MM.1S (cell line): Measurements from ENCODE around the gene IVNS1ABP.

Experiments
- DNase-seq: peaks from one replicate; pipeline ENCODE4 v3.0.0-alpha.2; 2015
- H2AFZ ChIP-seq: fragments of 300-600 bp; sonication (generic); 2 replicates; pipeline ENCODE4 v1.6.0; 2016; ENCODE audit warnings: antibody characterized with exemption, low read length
- H3F3A ChIP-seq: fragments of 300-600 bp; sonication (generic); 2 replicates; pipeline ENCODE4 v1.6.1; 2016; ENCODE audit warnings: mild to moderate bottlenecking, antibody characterized with exemption, low read length, moderate library complexity, mixed read lengths; ENCODE audit not compliant: insufficient read depth
- H3K27ac ChIP-seq: fragments of 300-600 bp; sonication (generic); 2 replicates; pipeline ENCODE4 v1.5.1; 2016; ENCODE audit warnings: mild to moderate bottlenecking, low read length
- H3K27me3 ChIP-seq: fragments of 300-600 bp; sonication (generic); replicated peaks from 2 replicates; pipeline ENCODE4 v1.6.0; 2016; ENCODE audit warnings: low read length; ENCODE audit not compliant: insufficient read depth
- H3K36me3 ChIP-seq: fragments of 300-600 bp; sonication (generic); replicated peaks from 2 replicates; pipeline ENCODE4 v1.6.1; 2016; ENCODE audit warnings: mild to moderate bottlenecking, low read length, mixed read lengths; ENCODE audit not compliant: insufficient read depth
- H3K4me1 ChIP-seq: fragments of 300-600 bp; sonication (generic); 2 replicates; pipeline ENCODE4 v1.6.1; 2016; ENCODE audit warnings: low read length, mixed read lengths
- H3K4me2 ChIP-seq: fragments of 300-600 bp; sonication (generic); 2 replicates; pipeline ENCODE4 v1.6.0; 2016; ENCODE audit warnings: low read depth, low read length
- H3K4me3 ChIP-seq: fragments of 300-600 bp; sonication (generic); 2 replicates; pipeline ENCODE4 v1.5.1; 2016; ENCODE audit warnings: low read length, mixed read lengths
- H3K79me2 ChIP-seq: fragments of 300-600 bp; sonication (generic); 2 replicates; pipeline ENCODE4 v1.6.1; 2016; ENCODE audit warnings: mixed run types, low read length, mixed read lengths
- H3K9ac ChIP-seq: fragments of 300-600 bp; sonication (generic); 2 replicates; pipeline ENCODE4 v1.6.1; 2016; ENCODE audit warnings: low read length, mixed read lengths
- H3K9me2 ChIP-seq: fragments of 300-600 bp; sonication (generic); replicated peaks from 2 replicates; pipeline ENCODE4 v1.6.1; 2016; ENCODE audit warnings: mild to moderate bottlenecking, low read length, mixed read lengths; ENCODE audit not compliant: insufficient read depth
- H3K9me3 ChIP-seq: fragments of 300-600 bp; sonication (generic); replicated peaks from 2 replicates; pipeline ENCODE4 v1.6.1; 2016; ENCODE audit warnings: mild to moderate bottlenecking, low read length, mixed read lengths; ENCODE audit not compliant: insufficient read depth
- H4K20me1 ChIP-seq: fragments of 300-600 bp; sonication (generic); 2 replicates; pipeline ENCODE4 v1.6.1; 2016; ENCODE audit warnings: mild to moderate bottlenecking, low read length, moderate library complexity, mixed read lengths; ENCODE audit not compliant: insufficient read depth
- CTCF ChIP-seq: fragments of 300-600 bp; sonication (generic); IDR thresholded peaks from 2 replicates; pipeline ENCODE4 v1.5.1; 2016; ENCODE audit warnings: antibody characterized with exemption, low read length, mixed read lengths
- EZH2 ChIP-seq: fragments of 300-600 bp; sonication (generic); optimal IDR thresholded peaks from 2 replicates; pipeline ENCODE3; 2017; ENCODE audit warnings: low read depth, mild to moderate bottlenecking, antibody characterized with exemption, low read length, mixed read lengths
- EZH2phosphoT487 ChIP-seq: fragments of 300-600 bp; sonication (generic); IDR thresholded peaks from 2 replicates; pipeline ENCODE4 v1.6.1; 2018; ENCODE audit warnings: antibody characterized with exemption, low read length

The IVNS1ABP gene

GRCh38 chr1:185267701-185268100 is 49.3 kb downstream of the IVNS1ABP start:
- no peaks in the 10 kb centered on the region for H3K9me3 ChIP-seq
- no peak overlapping the region for H3K4me2 ChIP-seq
- no peaks in the 10 kb centered on the region for H3K4me1 ChIP-seq
- H3K79me2 ChIP-seq: no peaks in the 10 kb centered on the region
- no peak for DNase-seq
- TF ChIP-seq CTCF (no peak), EZH2phosphoT487 (no peak), EZH2 (no peak)
- no peak overlapping the region for H2AFZ ChIP-seq
- H3K36me3 ChIP-seq: no peaks in the 10 kb centered on the region
- no peaks in the 10 kb centered on the region for H3K9me2 ChIP-seq
- no peak overlapping the region for H3K9ac ChIP-seq
- no peak overlapping the region for H3K27ac ChIP-seq
- no peaks in the 10 kb centered on the region for H3F3A ChIP-seq
- no peaks in the 10 kb centered on the region for H4K20me1 ChIP-seq
- no peak overlapping the region for H3K4me3 ChIP-seq
- H3K27me3 ChIP-seq: no peaks in the 10 kb centered on the region

- DNase-seq: no peak
- TF ChIP-seq EZH2phosphoT487 (no peak), EZH2 (no peak), CTCF (no peak)
- Histone ChIP-seq H3K9me3 (no peaks in the 10 kb centered on the region), H3K4me2 (no peak overlapping the region), H3K4me1 (no peaks in the 10 kb centered on the region), H3F3A (no peaks in the 10 kb centered on the region), H3K9me2 (no peaks in the 10 kb centered on the region), H3K27me3 (no peaks in the 10 kb centered on the region), H3K79me2 (no peaks in the 10 kb centered on the region), H3K9ac (no peak overlapping the region), H4K20me1 (no peaks in the 10 kb centered on the region), H2AFZ (no peak overlapping the region), H3K27ac (no peak overlapping the region), H3K4me3 (no peak overlapping the region), H3K36me3 (no peaks in the 10 kb centered on the region)
These were observed 49.7 kb downstream of the IVNS1ABP start for GRCh38 chr1:185267301-185267700.

- no peak overlapping the region for H3K9ac ChIP-seq
- H3K9me3 ChIP-seq: no peaks in the 10 kb centered on the region
- no peak for DNase-seq
- no peaks in the 10 kb centered on the region for H3K9me2 ChIP-seq
- no peaks in the 10 kb centered on the region for H3K27me3 ChIP-seq
- H3K36me3 ChIP-seq: no peaks in the 10 kb centered on the region
- no peak overlapping the region for H2AFZ ChIP-seq
- H3F3A ChIP-seq: no peaks in the 10 kb centered on the region
- no peaks in the 10 kb centered on the region for H4K20me1 ChIP-seq
- H3K27ac ChIP-seq: no peak overlapping the region
- no peaks in the 10 kb centered on the region for H3K4me1 ChIP-seq
- no peak overlapping the region for H3K4me3 ChIP-seq
- TF ChIP-seq EZH2 (no peak), EZH2phosphoT487 (no peak), CTCF (no peak)
- H3K79me2 ChIP-seq: no peaks in the 10 kb centered on the region
- H3K4me2 ChIP-seq: no peak overlapping the region
These were observed 51.7 kb downstream of the IVNS1ABP start for GRCh38 chr1:185265314-185265713.
